Aorta (tissue), 5 donors: ENCODE results near the gene TCAF1. TPM values are rescaled to one million over a fixed set of nuclear protein-coding genes. Genes with fewer than 3 reads are reported as not detected.
A peak's percentile ranks its signal among the peaks of the same experiment; 100 is the strongest.
"Not testable (repeated sequence)": the region's sequence is repeated elsewhere in the genome, so short reads cannot be mapped to it uniquely, and the experiment has no call there.

Source experiments
- ATAC-seq: fragments of 200-7000 bp; cut with Tn5 transposase; one replicate; pipeline ENCODE4 v1.9.1; 2022; ENCODE audit warnings: moderate library complexity; ENCODE audit not compliant: low FRiP score
- DNase-seq, 2 donors: peaks; one replicate each; pipeline ENCODE4 v3.0.0-alpha.2; 2020
- H3K27ac ChIP-seq, 2 donors: one replicate each; pipeline ENCODE4 v1.5.1; 2013; ENCODE audit warnings: low read length in 2 of 2, mild to moderate bottlenecking in 2 of 2, moderate library complexity in 2 of 2, control low read depth in 1 of 2, inconsistent platforms in 1 of 2, low read depth in 1 of 2
- H3K27me3 ChIP-seq, 2 donors: one replicate each; pipeline ENCODE4 v1.6.1; 2013; ENCODE audit warnings: control low read depth in 1 of 2, low read length in 1 of 2, mild to moderate bottlenecking in 1 of 2, moderate library complexity in 1 of 2; ENCODE audit not compliant: insufficient read depth in 2 of 2, control insufficient read depth in 1 of 2
- H3K36me3 ChIP-seq, 2 donors: one replicate each; pipeline ENCODE4 v1.6.1; 2013; ENCODE audit warnings: control low read depth in 1 of 2, low read length in 1 of 2, mild to moderate bottlenecking in 1 of 2; ENCODE audit not compliant: insufficient read depth in 2 of 2, control insufficient read depth in 1 of 2
- H3K4me1 ChIP-seq, 2 donors: one replicate each; pipeline ENCODE4 v1.6.1; 2013; ENCODE audit warnings: low read length in 2 of 2, control low read depth in 1 of 2, mild to moderate bottlenecking in 1 of 2, moderate library complexity in 1 of 2; ENCODE audit not compliant: insufficient read depth in 2 of 2, control insufficient read depth in 1 of 2
- H3K4me3 ChIP-seq, 2 donors: one replicate each; pipeline ENCODE4 v1.5.1; 2013; ENCODE audit warnings: low read length in 2 of 2, control low read depth in 1 of 2, mild to moderate bottlenecking in 1 of 2
- H3K9me3 ChIP-seq: one replicate; pipeline ENCODE4 v1.6.1; 2013; ENCODE audit warnings: mild to moderate bottlenecking, low read length; ENCODE audit not compliant: control insufficient read depth
- WGBS, 2 donors: extraction: QIAGEN DNeasy Blood & Tissue Kit; methylation state at CpG; one replicate each; pipeline ENCODE4 v1.1.7; 2013; 5-methylcytosine and 5-hydroxymethylcytosine counted together
- intact Hi-C, 2 donors: fragments of 100-400 bp; cut with DNase I; formaldehyde crosslinking; loops; one replicate each; pipeline versions ENCODE4 v1.14.2 to v1.15.0; 2022
- polyA plus RNA-seq, 2 donors: library from polyadenylated mRNA; stranded (reverse); fragments of 200-250 nt; gene quantifications; one replicate each; pipeline ENCODE4 v1.2.3, GENCODE V29; 2013
- total RNA-seq, 2 donors: library from RNA; stranded (reverse); fragmentation: NEBNext Ultra II Directional; extraction: Animal tissue kit (Norgen Biotek cat#: 25700); gene quantifications; one replicate each; pipeline ENCODE4 v1.2.1, GENCODE V29; 2021
- donor health status: healthy with polysubstance abuse.
- donor health status: Bipolar disorder and iron deficiency.
- donor health status: DM: no; HTN: no; CAD: no.
- donor health status: DM: no; HTN: no; CAD: no.
- donor health status: DM: yes; HTN: yes; CAD: no.

TCAF1 gene
- total and polyA plus RNA-seq, 4 donors, result 7.5 to 58.6 (median 28.3) TPM

GRCh38 chr7:143882604-143883078, 19.3 kb downstream of the TCAF1 start:
- intact Hi-C loops, result no loop called here
- DNase-seq, result peak; percentile 81 to 90
- no peaks in the 10 kb centered on the region for H3K27me3 ChIP-seq
- no peaks in the 10 kb centered on the region for H3K36me3 ChIP-seq
- H3K4me3 ChIP-seq, result peak overlapping the region; percentile 75 to 88
- peaks cover 0 to 10% of the 10 kb centered on the region in 2 donors for H3K4me1 ChIP-seq
- H3K9me3 ChIP-seq, result no peaks in the 10 kb centered on the region
- H3K27ac ChIP-seq, result no peak overlapping the region
- ATAC-seq, result peak; percentile 90
- WGBS, 2 donors, result 2 to 3% methylated on average over 18 to 28 of the region's 28 CpGs

GRCh38 chr7:143882020-143882603, 19.9 kb downstream of the TCAF1 start:
- peak; percentile 80 for ATAC-seq
- Histone ChIP-seq H3K27ac (peak overlapping the region in 1 of 2 donors; percentile 1), H3K4me1 (peaks cover 0 to 10% of the 10 kb centered on the region in 2 donors), H3K36me3 (no peaks in the 10 kb centered on the region), H3K9me3 (no peaks in the 10 kb centered on the region), H3K27me3 (no peaks in the 10 kb centered on the region), H3K4me3 (peak overlapping the region; percentile 75 to 88)
- intact Hi-C loops, result no loop called here
- peak; percentile 46 to 76 for DNase-seq
- WGBS, 2 donors, result 1 to 4% methylated on average over 18 to 21 of the region's 21 CpGs

- WGBS, 2 donors, result 53 to 66% methylated on average over 4 of the region's 4 CpGs
- DNase-seq, result no peak
- no peak for ATAC-seq
- Histone ChIP-seq H3K27me3 (no peaks in the 10 kb centered on the region), H3K9me3 (no peaks in the 10 kb centered on the region), H3K4me3 (no peak overlapping the region), H3K27ac (no peak overlapping the region), H3K4me1 (peaks cover 0 to 4% of the 10 kb centered on the region in 2 donors), H3K36me3 (no peaks in the 10 kb centered on the region)
- intact Hi-C loops, result no loop called here
Measured at GRCh38 chr7:143878884-143879283, 23.1 kb downstream of the TCAF1 start.

- 92 to 95% methylated on average over 3 of the region's 3 CpGs for WGBS, 2 donors
- Histone ChIP-seq H3K27ac (no peak overlapping the region), H3K27me3 (no peaks in the 10 kb centered on the region), H3K9me3 (no peaks in the 10 kb centered on the region), H3K36me3 (no peaks in the 10 kb centered on the region), H3K4me3 (no peak overlapping the region), H3K4me1 (peaks cover 0 to 4% of the 10 kb centered on the region in 2 donors)
- ATAC-seq (no peak), DNase-seq (no peak)
- intact Hi-C loops, result no loop called here
Measured at GRCh38 chr7:143877098-143877497, 24.9 kb downstream of the TCAF1 start.

- Histone ChIP-seq H3K4me1 (no peaks in the 10 kb centered on the region), H3K36me3 (no peaks in the 10 kb centered on the region), H3K9me3 (no peaks in the 10 kb centered on the region), H3K4me3 (no peak overlapping the region), H3K27ac (no peak overlapping the region), H3K27me3 (no peaks in the 10 kb centered on the region)
- intact Hi-C loops, result no loop called here
- no peak for ATAC-seq
- DNase-seq, result no peak
- WGBS, 2 donors, result 94 to 95% methylated on average over 9 of the region's 9 CpGs
Measured at GRCh38 chr7:143876218-143876617, 25.8 kb downstream of the TCAF1 start.

- intact Hi-C loops, DNase-seq, H3K4me1 ChIP-seq, H3K27me3 ChIP-seq, ATAC-seq, H3K4me3 ChIP-seq, H3K36me3 ChIP-seq, H3K27ac ChIP-seq, H3K9me3 ChIP-seq: not testable (repeated sequence)
- 85 to 91% methylated on average over 3 of the region's 4 CpGs for WGBS, 2 donors
Measured at GRCh38 chr7:143873242-143873641, 28.7 kb downstream of the TCAF1 start.

- DNase-seq, intact Hi-C loops, H3K9me3 ChIP-seq, H3K36me3 ChIP-seq, H3K27ac ChIP-seq, H3K27me3 ChIP-seq, H3K4me1 ChIP-seq, H3K4me3 ChIP-seq, ATAC-seq: not testable (repeated sequence)
Measured at GRCh38 chr7:143871534-143871933, 30.4 kb downstream of the TCAF1 start.

GRCh38 chr7:143857994-143858393, 44.0 kb downstream of the TCAF1 start:
- intact Hi-C loops, H3K36me3 ChIP-seq, ATAC-seq, DNase-seq, H3K27me3 ChIP-seq, H3K4me1 ChIP-seq, H3K9me3 ChIP-seq, H3K4me3 ChIP-seq, H3K27ac ChIP-seq: not testable (repeated sequence)
- WGBS, 2 donors, result no CpG with 5 or more reads among the region's 2 CpGs

GRCh38 chr7:143855443-143855842, 46.5 kb downstream of the TCAF1 start:
- intact Hi-C loops, ATAC-seq, H3K27ac ChIP-seq, H3K4me3 ChIP-seq, H3K4me1 ChIP-seq, DNase-seq, H3K36me3 ChIP-seq, H3K27me3 ChIP-seq, H3K9me3 ChIP-seq: not testable (repeated sequence)
- WGBS, 2 donors, result no CpG with 5 or more reads among the region's 1 CpG
